Tongue (tissue), 2 donors: ENCODE results near the gene PROX1. TPM values are rescaled to one million over a fixed set of nuclear protein-coding genes. Genes with fewer than 3 reads are reported as not detected.

ENCODE experiments used
- DNase-seq: peaks from one replicate; pipeline ENCODE4 v3.0.0-alpha.2; 2015
- total RNA-seq: library from RNA; depleted of rRNA; stranded (reverse); fragments of >200 nt; gene quantifications from one replicate; pipeline ENCODE4 v1.2.3, GENCODE V29; 2014

Gene PROX1
- total RNA-seq = 15.6 TPM

GRCh38 chr1:213987927-213988506, at the start of gene PROX1:
PROX1 (plus strand) TSS chr1:213987973; CDS start chr1:213996536, 8,563 bp downstream.
- no peak for DNase-seq

- no peak for DNase-seq
These were observed 49.0 kb upstream of the PROX1 start for GRCh38 chr1:213938776-213939175.

GRCh38 chr1:213939888-213940287, 47.9 kb upstream of the PROX1 start:
- DNase-seq = no peak

- no peak for DNase-seq
These were observed 46.8 kb upstream of the PROX1 start for GRCh38 chr1:213940947-213941346.

GRCh38 chr1:213942061-213942460, 45.7 kb upstream of the PROX1 start:
- no peak for DNase-seq

- no peak for DNase-seq
These were observed 40.5 kb upstream of the PROX1 start for GRCh38 chr1:213947200-213947801.

GRCh38 chr1:213951876-213952275, 35.9 kb upstream of the PROX1 start:
- DNase-seq = no peak

- no peak for DNase-seq
These were observed 34.0 kb upstream of the PROX1 start for GRCh38 chr1:213953806-213954205.

- no peak for DNase-seq
These were observed 31.4 kb upstream of the PROX1 start for GRCh38 chr1:213956295-213956770.

- no peak for DNase-seq
These were observed 29.4 kb upstream of the PROX1 start for GRCh38 chr1:213958346-213958745.

- DNase-seq = no peak
These were observed 26.8 kb upstream of the PROX1 start for GRCh38 chr1:213960963-213961362.

- DNase-seq = no peak
These were observed 25.3 kb upstream of the PROX1 start for GRCh38 chr1:213962508-213962907.

GRCh38 chr1:213966122-213966521, 21.7 kb upstream of the PROX1 start:
- no peak for DNase-seq

GRCh38 chr1:213968146-213968825, 19.5 kb upstream of the PROX1 start:
- DNase-seq = no peak

GRCh38 chr1:213969958-213970555, 17.7 kb upstream of the PROX1 start:
- DNase-seq = peak; percentile 52

- no peak for DNase-seq
These were observed 15.6 kb upstream of the PROX1 start for GRCh38 chr1:213972141-213972540.

GRCh38 chr1:213973129-213973528, 14.6 kb upstream of the PROX1 start:
- DNase-seq = no peak

GRCh38 chr1:213976665-213977485, 10.9 kb upstream of the PROX1 start:
- no peak for DNase-seq

- DNase-seq = peak; percentile 12
These were observed 10.3 kb upstream of the PROX1 start for GRCh38 chr1:213977486-213977842.

- DNase-seq = no peak
These were observed 9.9 kb upstream of the PROX1 start for GRCh38 chr1:213977909-213978308.

GRCh38 chr1:213979751-213980586, 7.8 kb upstream of the PROX1 start:
- peak; percentile 39 for DNase-seq
